Liver (tissue), 9 donors: ENCODE measurements around the gene SOD1. TPM values are rescaled to one million over a fixed set of nuclear protein-coding genes. Genes with fewer than 3 reads are reported as not detected.

Source experiments
- DNase-seq: peaks from one replicate; pipeline ENCODE4 v3.0.0-alpha.2; 2017; ENCODE audit warnings: low spot score
- H3K27ac ChIP-seq, 2 donors: one replicate each; pipeline ENCODE4 v1.7.0; 2013; ENCODE audit warnings: inconsistent platforms in 2 of 2, low read length in 2 of 2, control low read depth in 1 of 2, low read depth in 1 of 2, mild to moderate bottlenecking in 1 of 2
- H3K27me3 ChIP-seq, 4 donors: one replicate each; pipeline versions ENCODE4 v1.6.1 to v1.7.0; 2013; ENCODE audit warnings: low read length in 3 of 4, inconsistent platforms in 1 of 4, mild to moderate bottlenecking in 1 of 4, moderate library complexity in 1 of 4; ENCODE audit not compliant: control insufficient read depth in 4 of 4, insufficient read depth in 4 of 4
- H3K36me3 ChIP-seq, 4 donors: one replicate each; pipeline versions ENCODE4 v1.6.1 to v1.7.0; 2013; ENCODE audit warnings: low read length in 3 of 4, mild to moderate bottlenecking in 3 of 4, low read depth in 1 of 4, moderate library complexity in 1 of 4; ENCODE audit not compliant: control insufficient read depth in 4 of 4, insufficient read depth in 3 of 4
- H3K4me1 ChIP-seq, 4 donors: one replicate each; pipeline versions ENCODE4 v1.6.1 to v1.7.0; 2013; ENCODE audit warnings: low read length in 3 of 4, mild to moderate bottlenecking in 3 of 4, moderate library complexity in 1 of 4; ENCODE audit not compliant: control insufficient read depth in 4 of 4, insufficient read depth in 4 of 4
- H3K4me3 ChIP-seq, 3 donors: one replicate each; pipeline versions ENCODE4 v1.6.1 to v1.7.0; 2013; ENCODE audit warnings: low read length in 3 of 3, control low read depth in 1 of 3, low read depth in 1 of 3, mild to moderate bottlenecking in 1 of 3
- H3K9ac ChIP-seq, 2 donors: one replicate each; pipeline ENCODE4 v1.7.0; 2013; ENCODE audit warnings: low read length in 2 of 2, mild to moderate bottlenecking in 2 of 2, moderate library complexity in 2 of 2, control low read depth in 1 of 2, low read depth in 1 of 2
- H3K9me3 ChIP-seq, 4 donors: one replicate each; pipeline versions ENCODE4 v1.6.1 to v1.7.0; 2013; ENCODE audit warnings: low read length in 3 of 4; ENCODE audit not compliant: control insufficient read depth in 4 of 4
- ATF3 ChIP-seq: IDR thresholded peaks from 2 replicates; pipeline ENCODE4 v1.6.1; 2016; ENCODE audit warnings: antibody characterized with exemption
- CTCF ChIP-seq: fragments of 150-350 bp; IDR thresholded peaks from 2 replicates; pipeline ENCODE4 v1.5.1; 2017; ENCODE audit warnings: improper control_type of control experiment, low read depth, low read length; ENCODE audit not compliant: missing input control
- EGR1 ChIP-seq, 2 donors: IDR thresholded peaks; 2 replicates each; pipeline ENCODE4 v1.6.1; 2016 to 2018; ENCODE audit warnings: antibody characterized with exemption in 2 of 2, low read depth in 2 of 2
- FOXA2 ChIP-seq: IDR thresholded peaks from 2 replicates; pipeline ENCODE4 v1.6.1; 2016; ENCODE audit warnings: antibody characterized with exemption
- GABPA ChIP-seq, 2 donors: IDR thresholded peaks in 1 of 2; conservative IDR thresholded peaks in 1 of 2; 2 replicates each; pipeline ENCODE4 v1.6.1; 2016; ENCODE audit warnings: antibody characterized with exemption in 2 of 2, mild to moderate bottlenecking in 1 of 2, moderate library complexity in 1 of 2
- HNF4A ChIP-seq, 2 donors: conservative IDR thresholded peaks; 2 replicates each; pipeline ENCODE4 v1.6.1; 2016; ENCODE audit warnings: antibody characterized with exemption in 2 of 2, mild to moderate bottlenecking in 2 of 2
- JUND ChIP-seq, 2 donors: IDR thresholded peaks; 2 replicates each; pipeline ENCODE4 v1.6.1; 2016; ENCODE audit warnings: antibody characterized with exemption in 2 of 2
- MAX ChIP-seq: IDR thresholded peaks from 2 replicates; pipeline ENCODE4 v1.6.1; 2016; ENCODE audit warnings: antibody characterized with exemption
- NR2F2 ChIP-seq: IDR thresholded peaks from 2 replicates; pipeline ENCODE4 v1.6.1; 2016; ENCODE audit warnings: antibody characterized with exemption
- RAD21 ChIP-seq, 2 donors: IDR thresholded peaks; 2 replicates each; pipeline ENCODE4 v1.6.1; 2016; ENCODE audit warnings: antibody characterized with exemption in 2 of 2, mild to moderate bottlenecking in 2 of 2
- REST ChIP-seq: IDR thresholded peaks from 2 replicates; pipeline ENCODE4 v1.6.1; 2016; ENCODE audit warnings: antibody characterized with exemption, mild to moderate bottlenecking
- SP1 ChIP-seq: IDR thresholded peaks from 2 replicates; pipeline ENCODE4 v1.6.1; 2018; ENCODE audit warnings: antibody characterized with exemption, mild to moderate bottlenecking
- TAF1 ChIP-seq: conservative IDR thresholded peaks from 2 replicates; pipeline ENCODE4 v1.6.1; 2016; ENCODE audit warnings: antibody characterized with exemption, mild to moderate bottlenecking
- YY1 ChIP-seq: IDR thresholded peaks from 2 replicates; pipeline ENCODE4 v1.6.1; 2016; ENCODE audit warnings: antibody characterized with exemption, mild to moderate bottlenecking
- ZBTB33 ChIP-seq: IDR thresholded peaks from 2 replicates; pipeline ENCODE4 v1.6.1; 2016; ENCODE audit warnings: antibody characterized with exemption
- WGBS: extraction: QIAGEN DNeasy Blood & Tissue Kit; methylation state at CpG from one replicate; pipeline ENCODE4 v1.1.7; 2013; 5-methylcytosine and 5-hydroxymethylcytosine counted together
- polyA plus RNA-seq, 2 donors: library from polyadenylated mRNA; stranded (reverse) in 1 of 2; unstranded in 1 of 2; fragments of 200-250 nt in 1 of 2; fragments of >200 nt in 1 of 2; fragmentation: Nextera tagmentation in 1 of 2; extraction: Ambion mirVana in 1 of 2; gene quantifications; one replicate each; pipeline versions ENCODE4 v1.2.1 to v1.2.3, GENCODE V29; 2013 to 2015
- total RNA-seq, 2 donors: library from RNA; depleted of rRNA; stranded (reverse); fragments of >200 nt; gene quantifications; one replicate each; pipeline ENCODE4 v1.2.3, GENCODE V29; 2014
- donor health status: healthy.
- donor health status: healthy.
- donor health status: healthy.
- donor health status: healthy.
- donor health status: healthy.

Gene SOD1
- total and polyA plus RNA-seq, 4 donors = 129 to 1,258 (median 658) TPM

GRCh38 chr21:31658053-31658452 lies 1.4 kb upstream of the SOD1 start (continued):
- TF ChIP-seq CTCF (no peak), JUND (IDR thresholded peaks at IDR 0.05) (peak; percentile 71 to 84), EGR1 (IDR thresholded peaks at IDR 0.05; ENCODE audit: low read depth in 2 of 2) (peak; percentile 65 to 69)

- Histone ChIP-seq H3K4me3 (peak overlapping the region in 2 of 3 donors; percentile 6 to 90), H3K9ac (no peak overlapping the region), H3K4me1 (peaks cover 3 to 47% (median 26%) of the 10 kb centered on the region in 4 donors), H3K36me3 (peaks cover 0 to 7% (median 3%) of the 10 kb centered on the region in 4 donors), H3K27me3 (no peaks in the 10 kb centered on the region), H3K27ac (peak overlapping the region; percentile 91 to 94), H3K9me3 (no peaks in the 10 kb centered on the region)
- WGBS = under 1% methylated on average over 18 of the region's 18 CpGs
- DNase-seq = no peak
- TF ChIP-seq MAX (peak; percentile 30), YY1 (peak; percentile 81), SP1 (no peak), EGR1 (IDR thresholded peaks at IDR 0.05; ENCODE audit: low read depth in 2 of 2) (peak in 1 of 2 donors; percentile 4), JUND (IDR thresholded peaks at IDR 0.05) (no peak), FOXA2 (no peak), HNF4A (conservative IDR thresholded peaks at IDR 0.05) (peak in 1 of 2 donors; percentile 21), NR2F2 (no peak)
Observed at GRCh38 chr21:31659286-31659535, 282 bp upstream of the SOD1 start.

- peak overlapping the region; percentile 47 to 97 for H3K9ac ChIP-seq
- peaks cover 0 to 10% (median 3%) of the 10 kb centered on the region in 4 donors for H3K36me3 ChIP-seq
- H3K4me1 ChIP-seq = peaks cover 3 to 47% (median 30%) of the 10 kb centered on the region in 4 donors
- no peaks in the 10 kb centered on the region for H3K27me3 ChIP-seq
- H3K9me3 ChIP-seq = no peaks in the 10 kb centered on the region
- 0% methylated on average over 12 of the region's 12 CpGs for WGBS
- DNase-seq = no peak
- TF ChIP-seq RAD21 (IDR thresholded peaks at IDR 0.05) (no peak), MAX (no peak), ATF3 (no peak), SP1 (no peak), REST (no peak), HNF4A (conservative IDR thresholded peaks at IDR 0.05) (no peak), TAF1 (no peak), GABPA (IDR thresholded peaks at IDR 0.05 in 1 of 2, conservative IDR thresholded peaks at IDR 0.05 in 1 of 2) (no peak), JUND (IDR thresholded peaks at IDR 0.05) (no peak), EGR1 (IDR thresholded peaks at IDR 0.05; ENCODE audit: low read depth in 2 of 2) (no peak), FOXA2 (no peak), ZBTB33 (no peak)
- peak overlapping the region; percentile 70 to 90 (median 86) for H3K4me3 ChIP-seq
- peak overlapping the region; percentile 91 to 94 for H3K27ac ChIP-seq
Observed at GRCh38 chr21:31660259-31660565, 719 bp downstream of the SOD1 start.
